Endothelial cell of umbilical vein (primary cell): ENCODE measurements around the gene MAK. TPM values are rescaled to one million over a fixed set of nuclear protein-coding genes. Genes with fewer than 3 reads are reported as not detected.
A peak's percentile ranks its signal among the peaks of the same experiment; 100 is the strongest.
"Not testable (repeated sequence)": the region's sequence is repeated elsewhere in the genome, so short reads cannot be mapped to it uniquely, and the experiment has no call there.

Experiments
- BruUV-seq: library from RNA; stranded (reverse); fragments of 400-500 nt; replicated peaks from 2 replicates; lab custom pipeline; 2021; lab: Mats Ljungman, UMichigan
- CTCF ChIA-PET: fragments of 300-600, 350-600 bp; sonication (Branson Sonifier 250); formaldehyde crosslinking; loops from one replicate; lab custom pipeline; 2021; ENCODE audit warnings: antibody characterized with exemption, inconsistent platforms; lab: Charles Lee
- POLR2A ChIA-PET: fragments of 300-600, 350-600 bp; sonication (Branson Sonifier 250); formaldehyde crosslinking; loops from one replicate; lab custom pipeline; 2021; ENCODE audit warnings: antibody characterized with exemption, inconsistent platforms; lab: Charles Lee
- DNase-seq: peaks from one replicate; pipeline ENCODE4 v3.0.0-alpha.2; 2011; ENCODE audit warnings: low read depth, low spot score
- FAIRE-seq: peaks from 2 replicates; lab custom pipeline; 2011; peaks lifted over from hg19 to GRCh38; lab: Jason Lieb, UNC
- H2AFZ ChIP-seq: 2 replicates; pipeline ENCODE4 v1.6.0; 2012; ENCODE audit warnings: low read depth, low read length, control low read depth, inconsistent platforms
- H3K27ac ChIP-seq: 2 replicates; pipeline ENCODE4 v1.5.1; 2011; ENCODE audit warnings: low read depth, mild to moderate bottlenecking, control low read depth, low read length, moderate library complexity; ENCODE audit not compliant: insufficient read depth
- H3K27me3 ChIP-seq, 2 experiments: 2 replicates each; pipeline versions ENCODE4 v1.6.0 to v1.6.1; 2011; ENCODE audit warnings: low read length in 2 of 2, mixed read lengths in 1 of 2; ENCODE audit not compliant: control insufficient read depth in 2 of 2, insufficient read depth in 2 of 2
- H3K36me3 ChIP-seq, 2 experiments: 2 replicates in 1 of 2; 3 replicates in 1 of 2; pipeline ENCODE4 v1.5.1; 2011; ENCODE audit warnings: low read length in 2 of 2, mild to moderate bottlenecking in 1 of 2, moderate library complexity in 1 of 2; ENCODE audit not compliant: control insufficient read depth in 2 of 2, insufficient read depth in 2 of 2; ENCODE audit errors: extremely low read depth in 1 of 2
- H3K4me1 ChIP-seq: 3 replicates; pipeline ENCODE4 v1.5.1; 2011; ENCODE audit warnings: mild to moderate bottlenecking, low read length; ENCODE audit not compliant: control insufficient read depth, insufficient read depth; ENCODE audit errors: extremely low read depth
- H3K4me2 ChIP-seq: 2 replicates; pipeline ENCODE4 v1.6.1; 2011; ENCODE audit warnings: low read length, control low read depth, mixed read lengths; ENCODE audit not compliant: insufficient read depth
- H3K4me3 ChIP-seq, 3 experiments: fragments of 200-600 bp in 1 of 3; sonication (generic), shearing (Covaris generic) in 1 of 3; replicated peaks in 1 of 3; 2 replicates each; pipeline ENCODE4 v1.5.1; 2011 to 2016; ENCODE audit warnings: control low read depth in 3 of 3, low read length in 3 of 3, mild to moderate bottlenecking in 2 of 3, inconsistent platforms in 1 of 3, low read depth in 1 of 3, moderate library complexity in 1 of 3; ENCODE audit not compliant: insufficient read depth in 1 of 3
- H3K79me2 ChIP-seq: 2 replicates; pipeline ENCODE4 v1.6.0; 2012; ENCODE audit warnings: low read length, inconsistent platforms; ENCODE audit not compliant: control insufficient read depth, insufficient read depth
- H3K9ac ChIP-seq: replicated peaks from 2 replicates; pipeline ENCODE3; 2011; ENCODE audit warnings: low read length, control low read depth; ENCODE audit not compliant: insufficient read depth; ENCODE audit errors: extremely low read depth
- H3K9me1 ChIP-seq: replicated peaks from 3 replicates; pipeline ENCODE4 v1.6.0; 2011; ENCODE audit warnings: mild to moderate bottlenecking, low read length; ENCODE audit not compliant: control insufficient read depth, insufficient read depth; ENCODE audit errors: extremely low read depth
- H3K9me3 ChIP-seq: replicated peaks from 2 replicates; pipeline ENCODE4 v1.5.1; 2012; ENCODE audit warnings: low read length, inconsistent platforms; ENCODE audit not compliant: control insufficient read depth, insufficient read depth
- H4K20me1 ChIP-seq: replicated peaks from 2 replicates; pipeline ENCODE3; 2011; ENCODE audit warnings: mild to moderate bottlenecking, low read length; ENCODE audit not compliant: control insufficient read depth, insufficient read depth; ENCODE audit errors: extremely low read depth
- GATA2 ChIP-seq: IDR thresholded peaks from 2 replicates; pipeline ENCODE4 v1.7.0; 2011; ENCODE audit warnings: low read depth, mild to moderate bottlenecking, moderate library complexity, mixed read lengths, low read length; ENCODE audit not compliant: insufficient read length, insufficient read depth
- POLR2A ChIP-seq: IDR thresholded peaks from 2 replicates; pipeline ENCODE4 v1.6.1; 2012; ENCODE audit warnings: low read depth, mild to moderate bottlenecking, control low read depth, low read length
- dilution Hi-C: fragments of 300-500 bp; cut with MboI; formaldehyde crosslinking; loops from one replicate; pipeline ENCODE4 v1.15.0; 2019; ENCODE audit warnings: low sequenced_read_pairs; ENCODE audit not compliant: extremely low pct_ligation_motif_present
- intact Hi-C: fragments of 100-400 bp; cut with micrococcal nuclease; formaldehyde crosslinking; loops from one replicate; pipeline ENCODE4 v1.10.0; 2022
- polyA plus RNA-seq, 4 experiments: library from polyadenylated mRNA; depleted of rRNA in 3 of 4; stranded (reverse) in 3 of 4; unstranded in 1 of 4; fragments of >200 nt; gene quantifications; 2 replicates each; pipeline versions ENCODE4 v1.2.1 to v1.2.3, GENCODE V29; 2011 to 2012; ENCODE audit warnings: missing spikeins in 1 of 4
- total RNA-seq: library from RNA; stranded (reverse); gene quantifications from 2 replicates; pipeline ENCODE4 v1.2.3, GENCODE V29; 2021

Gene MAK
- total and polyA plus RNA-seq, 2 donors (not counting 3 experiments of a cell fraction or from before 2014, with no cell fraction given) = not detected

GRCh38 chr6:10720960-10721849, 117.1 kb downstream of the MAK start:
- FAIRE-seq, BruUV-seq, H3K9me3 ChIP-seq, dilution Hi-C loops, DNase-seq, H3K4me2 ChIP-seq, H4K20me1 ChIP-seq, H3K27ac ChIP-seq, H3K36me3 ChIP-seq, H3K4me1 ChIP-seq, H3K9me1 ChIP-seq, H3K27me3 ChIP-seq, H3K9ac ChIP-seq, H3K79me2 ChIP-seq: not testable (repeated sequence)
- CTCF ChIA-PET = interaction anchor here (0.7 to 4.8 kb wide), 3 partner anchors 26 to 39 kb away, joined by 3 to 21 read pairs (median 4); partner anchors contain the start of genes C6orf52 and PAK1IP1
- Histone ChIP-seq H2AFZ (peak overlapping the region; percentile 69), H3K4me3 (peak overlapping the region in 2 of 3 experiments; percentile 7 to 85)
- POLR2A ChIA-PET = interaction anchor here (0.9 kb wide), 1 partner anchor 26 kb away, joined by 3 read pairs; the partner anchor contains the start of gene TMEM14B
- intact Hi-C loops = loop anchor here (10.0 kb wide), 1 partner anchor 374 kb away; the partner anchor contains the start of gene SMIM13

- H3K9me1 ChIP-seq = no peaks in the 10 kb centered on the region
- no peaks in the 10 kb centered on the region for H3K27me3 ChIP-seq
- FAIRE-seq (no peak), DNase-seq (peak; percentile 54)
- dilution Hi-C loops = no loop called here
- H3K79me2 ChIP-seq = no peaks in the 10 kb centered on the region
- no peaks in the 10 kb centered on the region for H3K9me3 ChIP-seq
- H3K9ac ChIP-seq = peak overlapping the region; percentile 41
- peaks cover 10% of the 10 kb centered on the region for H3K4me1 ChIP-seq
- TF ChIP-seq POLR2A (peak; percentile 77), GATA2 (no peak)
- no peak overlapping the region for H3K27ac ChIP-seq
- ChIA-PET POLR2A (interaction anchor here (0.9 kb wide), 1 partner anchor 27 kb away, joined by 3 read pairs; the partner anchor contains the start of gene TMEM14B), CTCF (interaction anchor here (0.7 to 4.8 kb wide), 7 partner anchors 9 to 242 kb away, joined by 3 to 21 read pairs (median 4); partner anchors contain the start of genes C6orf52 and PAK1IP1)
- no peaks in the 10 kb centered on the region for H3K36me3 ChIP-seq
- H3K4me2 ChIP-seq = peak overlapping the region; percentile 18
- intact Hi-C loops = loop anchor here (10.0 kb wide), 1 partner anchor 374 kb away; the partner anchor contains the start of gene SMIM13
- no peaks in the 10 kb centered on the region for H4K20me1 ChIP-seq
- peak overlapping the region; percentile 69 for H2AFZ ChIP-seq
- H3K4me3 ChIP-seq = peak overlapping the region in 2 of 3 experiments; percentile 7 to 85
- no TSS peak for BruUV-seq
Observed at GRCh38 chr6:10720265-10720959, 117.9 kb downstream of the MAK start.
